Activated CD4-positive, alpha-beta T cell treated with anti-CD3 and anti-CD28 coated beads, Interleukin-2, amount 10 ng/mL, durations not matched to agents 7 days and 5 days (primary cell): Measurements from ENCODE around the gene KAT5. TPM values are rescaled to one million over a fixed set of nuclear protein-coding genes. Genes with fewer than 3 reads are reported as not detected.
"Not testable (repeated sequence)": the region's sequence is repeated elsewhere in the genome, so short reads cannot be mapped to it uniquely, and the experiment has no call there.

Experiments
- CTCF ChIA-PET: fragments of 350-600 bp; sonication (Branson Sonifier 250); formaldehyde crosslinking; loops from one replicate; lab custom pipeline; 2021; ENCODE audit warnings: antibody characterized with exemption; lab: Charles Lee
- POLR2A ChIA-PET: fragments of 350-600 bp; sonication (Branson Sonifier 250); formaldehyde crosslinking; loops from one replicate; lab custom pipeline; 2021; ENCODE audit warnings: antibody characterized with exemption; lab: Charles Lee
- DNase-seq: peaks from one replicate; pipeline ENCODE4 v3.0.0-alpha.2; 2020
- H3K27ac Mint-ChIP-seq: one replicate; pipeline ENCODE4 v1.8.0; 2021; ENCODE audit warnings: mild to moderate bottlenecking, moderate library complexity, mixed read lengths
- H3K27me3 Mint-ChIP-seq: one replicate; pipeline ENCODE4 v1.8.0; 2021; ENCODE audit warnings: mixed read lengths
- H3K36me3 Mint-ChIP-seq: one replicate; pipeline ENCODE4 v1.8.0; 2021; ENCODE audit warnings: low read depth, mixed read lengths
- H3K4me1 Mint-ChIP-seq: one replicate; pipeline ENCODE4 v1.8.0; 2021; ENCODE audit warnings: mixed read lengths
- H3K4me3 Mint-ChIP-seq: one replicate; pipeline ENCODE4 v1.8.0; 2021; ENCODE audit warnings: mild to moderate bottlenecking, moderate library complexity, mixed read lengths
- H3K9me3 Mint-ChIP-seq: one replicate; pipeline ENCODE4 v1.8.0; 2021; ENCODE audit warnings: mixed read lengths
- total RNA-seq, 2 experiments: library from RNA; stranded (reverse); gene quantifications; one replicate each; pipeline ENCODE4 v1.2.3, GENCODE V29; 2021

Gene KAT5
- total RNA-seq, 2 experiments from 2014 or later, result 60.8 to 72.3 TPM

DNA sequence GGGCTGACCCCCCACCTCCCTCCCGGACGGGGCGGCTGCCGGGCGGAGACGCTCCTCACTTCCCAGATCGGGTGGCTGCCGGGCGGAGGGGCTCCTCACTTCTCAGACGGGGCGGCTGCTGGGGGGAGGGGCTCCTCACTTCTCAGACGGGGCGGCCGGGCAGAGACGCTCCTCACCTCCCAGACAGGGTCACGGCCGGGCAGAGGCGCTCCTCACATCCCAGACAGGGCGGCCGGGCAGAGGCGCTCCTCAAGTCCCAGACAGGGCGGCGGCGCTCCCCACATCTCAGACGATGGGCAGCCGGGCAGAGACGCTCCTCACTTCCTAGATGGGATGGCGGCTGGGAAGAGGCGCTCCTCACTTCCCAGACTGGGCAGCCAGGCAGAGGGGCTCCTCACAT, 50.8 kb downstream of the KAT5 start:
- H3K9me3 Mint-ChIP-seq, H3K4me3 Mint-ChIP-seq, POLR2A ChIA-PET, H3K36me3 Mint-ChIP-seq, H3K27ac Mint-ChIP-seq, DNase-seq, H3K4me1 Mint-ChIP-seq, CTCF ChIA-PET: not testable (repeated sequence)
- peaks cover 14% of the 10 kb centered on the region for H3K27me3 Mint-ChIP-seq

DNA sequence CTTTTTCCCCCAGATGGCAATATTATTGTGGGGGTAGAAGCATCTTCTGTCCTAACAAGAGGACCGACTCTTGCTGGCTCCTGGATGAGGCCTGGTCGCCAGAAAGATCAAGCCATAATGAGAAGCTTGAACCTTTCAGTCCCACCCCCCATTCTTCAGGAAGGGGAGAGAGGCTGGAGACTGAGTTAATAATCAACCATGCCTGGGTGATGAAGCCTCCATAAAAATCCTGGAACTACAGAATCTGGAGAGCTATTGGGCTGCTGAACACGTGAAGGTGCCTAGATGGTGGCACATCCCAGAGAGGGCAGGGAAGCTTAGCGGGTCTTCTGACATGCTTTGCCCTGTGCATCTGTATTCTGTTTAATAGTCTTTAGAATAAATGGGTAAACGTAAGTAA, 52.4 kb downstream of the KAT5 start:
- no peak overlapping the region for H3K4me3 Mint-ChIP-seq
- peaks cover 10% of the 10 kb centered on the region for H3K27me3 Mint-ChIP-seq
- no peaks in the 10 kb centered on the region for H3K36me3 Mint-ChIP-seq
- H3K27ac Mint-ChIP-seq, result no peak overlapping the region
- DNase-seq, result no peak
- H3K4me1 Mint-ChIP-seq, result no peaks in the 10 kb centered on the region
- no peaks in the 10 kb centered on the region for H3K9me3 Mint-ChIP-seq
- ChIA-PET POLR2A (no interaction called here), CTCF (interaction anchor here (0.6 to 0.8 kb wide), 2 partner anchors 15 to 28 kb away, joined by 3 read pairs; no protein-coding TSS in a partner anchor)

GRCh38 chr11:65766535-65766934, 54.5 kb downstream of the KAT5 start:
- H3K4me1 Mint-ChIP-seq, result peaks cover 4% of the 10 kb centered on the region
- H3K36me3 Mint-ChIP-seq, result no peaks in the 10 kb centered on the region
- no peak overlapping the region for H3K4me3 Mint-ChIP-seq
- no peaks in the 10 kb centered on the region for H3K9me3 Mint-ChIP-seq
- no peak overlapping the region for H3K27ac Mint-ChIP-seq
- DNase-seq, result no peak
- POLR2A ChIA-PET, result no interaction called here
- CTCF ChIA-PET, result interaction anchor here (0.6 to 3.0 kb wide), 3 partner anchors 8 to 52 kb away, joined by 3 to 24 read pairs (median 3); no protein-coding TSS in a partner anchor
- H3K27me3 Mint-ChIP-seq, result peaks cover 5% of the 10 kb centered on the region

GRCh38 chr11:65767406-65767805, 55.4 kb downstream of the KAT5 start:
- Mint-ChIP-seq H3K36me3 (no peaks in the 10 kb centered on the region), H3K27ac (no peak overlapping the region), H3K9me3 (no peaks in the 10 kb centered on the region), H3K27me3 (peaks cover 3% of the 10 kb centered on the region), H3K4me1 (peaks cover 4% of the 10 kb centered on the region), H3K4me3 (no peak overlapping the region)
- no peak for DNase-seq
- POLR2A ChIA-PET, result no interaction called here
- CTCF ChIA-PET, result interaction anchor here (0.7 to 3.0 kb wide), 3 partner anchors 12 to 121 kb away, joined by 3 to 24 read pairs (median 3); partner anchors contain the start of gene FIBP

DNA sequence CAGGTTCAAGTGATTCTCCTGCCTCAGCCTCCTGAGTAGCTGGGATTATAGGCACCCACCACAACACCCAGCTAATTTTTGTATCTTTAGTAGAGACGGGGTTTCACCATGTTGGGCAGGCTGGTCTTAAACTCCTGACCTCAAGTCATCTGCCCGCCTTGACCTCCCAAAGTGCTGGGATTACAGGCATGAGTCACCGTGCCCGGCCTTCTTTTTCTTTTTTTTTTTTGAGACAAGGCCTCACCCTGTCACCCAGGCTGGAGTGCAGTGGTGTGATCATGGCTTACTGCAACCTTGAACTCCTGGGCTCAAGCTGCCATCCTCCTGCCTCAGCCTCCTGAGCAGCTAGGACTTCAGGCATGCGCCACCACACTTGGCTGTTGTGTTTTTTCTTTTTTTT, 55.8 kb downstream of the KAT5 start:
- POLR2A ChIA-PET, result not testable (repeated sequence)
- CTCF ChIA-PET, result interaction anchor here (0.7 to 3.0 kb wide), 2 partner anchors 12 to 120 kb away, joined by 3 to 24 read pairs; partner anchors contain the start of gene FIBP

More for the DNA sequence above, 55.8 kb downstream of the KAT5 start:
- not testable (repeated sequence) for H3K27ac Mint-ChIP-seq, H3K27me3 Mint-ChIP-seq, H3K9me3 Mint-ChIP-seq, H3K36me3 Mint-ChIP-seq, H3K4me1 Mint-ChIP-seq, H3K4me3 Mint-ChIP-seq, DNase-seq

Other genes starting within 250 kb of the KAT5 start
- 1,000 to 10,000 TPM; 7,183 to 8,252 TPM for gene MALAT1, start 213.2 kb upstream of the KAT5 start, total RNA-seq
- 10 to 100 TPM; 59.1 to 62.1 TPM for gene SCYL1, start 187.2 kb upstream of the KAT5 start, total RNA-seq
- 10 to 100 TPM; 80.2 to 92.5 TPM for gene LTBP3, start 153.9 kb upstream of the KAT5 start, total RNA-seq
- gene ZNRD2, start 141.8 kb upstream of the KAT5 start, total RNA-seq, result 10 to 100 TPM; 32.4 to 35.4 TPM
- gene FAM89B, start 139.7 kb upstream of the KAT5 start, total RNA-seq, result 10 to 100 TPM; 34.1 to 42.1 TPM
- gene EHBP1L1, start 136.2 kb upstream of the KAT5 start, total RNA-seq, result 10 to 100 TPM; 69.2 to 96.7 TPM
- gene KCNK7, start 116.5 kb upstream of the KAT5 start, total RNA-seq, result 1 to 10 TPM in 1 of 2 experiments, under 1 TPM in 1; 1.00 to 3.3 TPM
- 10 to 100 TPM; 61.0 to 67.1 TPM for gene MAP3K11, start 98.0 kb upstream of the KAT5 start, total RNA-seq
- gene PCNX3, start 96.5 kb upstream of the KAT5 start, total RNA-seq, result 10 to 100 TPM; 47.7 to 50.2 TPM
- gene SIPA1, start 74.2 kb upstream of the KAT5 start, total RNA-seq, result 100 to 1,000 TPM; 229 to 235 TPM
- gene RELA, start 49.3 kb upstream of the KAT5 start, total RNA-seq, result 10 to 100 TPM; 76.7 to 79.8 TPM
- gene RNASEH2C, start 8.5 kb downstream of the KAT5 start, total RNA-seq, result 10 to 100 TPM; 74.9 to 86.3 TPM
- gene AP5B1, start 68.7 kb downstream of the KAT5 start, total RNA-seq, result 10 to 100 TPM; 17.4 to 20.2 TPM
- gene OVOL1, start 74.8 kb downstream of the KAT5 start, total RNA-seq, result not detected
- 1 to 10 TPM; 2.1 to 2.2 TPM for gene SNX32, start 121.7 kb downstream of the KAT5 start, total RNA-seq
- gene CFL1, start 145.9 kb downstream of the KAT5 start, total RNA-seq, result 1,000 to 10,000 TPM; 1,543 to 1,707 TPM
- gene MUS81, start 148.2 kb downstream of the KAT5 start, total RNA-seq, result 100 to 1,000 TPM in 1 of 2 experiments, 10 to 100 TPM in 1; 96.6 to 108 TPM
- 1 to 10 TPM; 9.0 to 9.7 TPM for gene EFEMP2, start 160.5 kb downstream of the KAT5 start, total RNA-seq
- gene CTSW, start 167.6 kb downstream of the KAT5 start, total RNA-seq, result 10 to 100 TPM; 22.9 to 23.6 TPM
- 100 to 1,000 TPM in 1 of 2 experiments, 10 to 100 TPM in 1; 94.7 to 112 TPM for gene FIBP, start 176.2 kb downstream of the KAT5 start, total RNA-seq
- gene CCDC85B, start 178.4 kb downstream of the KAT5 start, total RNA-seq, result 10 to 100 TPM; 39.4 to 56.7 TPM
- 1 to 10 TPM; 1.7 to 2.0 TPM for gene FOSL1, start 188.1 kb downstream of the KAT5 start, total RNA-seq
- 10 to 100 TPM; 32.7 to 36.3 TPM for gene C11orf68, start 206.8 kb downstream of the KAT5 start, total RNA-seq
- 100 to 1,000 TPM; 190 to 218 TPM for gene DRAP1, start 207.2 kb downstream of the KAT5 start, total RNA-seq
- not detected for gene TSGA10IP, start 233.2 kb downstream of the KAT5 start, total RNA-seq
- 10 to 100 TPM; 79.6 to 81.7 TPM for gene SART1, start 249.5 kb downstream of the KAT5 start, total RNA-seq